GM18867 (cell line): ENCODE measurements around the gene RNF7.
"Not testable (repeated sequence)": the region's sequence is repeated elsewhere in the genome, so short reads cannot be mapped to it uniquely, and the experiment has no call there.

Experiments used
- ATAC-seq: cut with Tn5 transposase; IDR thresholded peaks from one replicate; pipeline ENCODE4 v1.9.1; 2021; ENCODE audit warnings: mild to moderate bottlenecking, moderate library complexity; ENCODE audit not compliant: unreplicated experiment

Gene RNF7

DNA sequence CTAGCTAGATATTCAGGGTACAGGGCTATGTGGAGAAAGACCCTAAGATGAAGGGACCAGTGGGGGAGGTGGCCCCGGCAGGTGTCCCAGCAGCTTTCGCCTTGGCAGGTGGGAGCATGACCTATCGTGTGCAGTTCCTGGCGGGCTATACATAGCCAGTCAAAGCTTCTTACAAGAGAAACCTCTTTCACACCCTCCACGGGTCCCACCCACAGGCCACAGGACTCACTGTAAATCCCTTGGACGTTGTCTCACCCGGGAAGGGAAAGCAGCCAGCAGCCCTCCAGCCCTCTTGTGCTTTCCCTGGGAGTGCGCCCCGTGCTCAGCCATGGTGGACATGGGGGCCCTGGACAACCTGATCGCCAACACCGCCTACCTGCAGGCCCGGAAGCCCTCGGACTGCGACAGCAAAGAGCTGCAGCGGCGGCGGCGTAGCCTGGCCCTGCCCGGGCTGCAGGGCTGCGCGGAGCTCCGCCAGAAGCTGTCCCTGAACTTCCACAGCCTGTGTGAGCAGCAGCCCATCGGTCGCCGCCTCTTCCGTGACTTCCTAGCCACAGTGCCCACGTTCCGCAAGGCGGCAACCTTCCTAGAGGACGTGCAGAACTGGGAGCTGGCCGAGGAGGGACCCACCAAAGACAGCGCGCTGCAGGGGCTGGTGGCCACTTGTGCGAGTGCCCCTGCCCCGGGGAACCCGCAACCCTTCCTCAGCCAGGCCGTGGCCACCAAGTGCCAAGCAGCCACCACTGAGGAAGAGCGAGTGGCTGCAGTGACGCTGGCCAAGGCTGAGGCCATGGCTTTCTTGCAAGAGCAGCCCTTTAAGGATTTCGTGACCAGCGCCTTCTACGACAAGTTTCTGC, 40.1 kb downstream of the RNF7 start:
- ATAC-seq: no peak

DNA sequence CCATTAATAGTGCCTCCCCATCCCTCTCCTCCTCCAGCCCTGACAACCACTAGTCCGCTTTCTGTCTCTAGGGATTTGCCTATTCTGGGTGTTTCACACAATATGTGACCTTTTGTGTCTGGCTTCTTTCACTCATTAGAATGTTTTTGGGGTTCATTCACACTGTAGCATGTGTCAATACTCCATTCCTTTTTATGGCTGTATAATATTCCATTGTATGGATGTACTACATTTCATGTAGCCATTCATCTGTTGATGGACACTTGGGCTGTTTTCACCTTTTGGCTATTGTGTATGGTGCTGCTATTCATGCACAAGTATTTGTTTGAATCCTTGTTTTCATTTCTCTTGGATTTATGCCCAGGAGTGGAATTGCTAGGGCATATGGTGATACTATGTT, 41.6 kb downstream of the RNF7 start:
- no peak for ATAC-seq

DNA sequence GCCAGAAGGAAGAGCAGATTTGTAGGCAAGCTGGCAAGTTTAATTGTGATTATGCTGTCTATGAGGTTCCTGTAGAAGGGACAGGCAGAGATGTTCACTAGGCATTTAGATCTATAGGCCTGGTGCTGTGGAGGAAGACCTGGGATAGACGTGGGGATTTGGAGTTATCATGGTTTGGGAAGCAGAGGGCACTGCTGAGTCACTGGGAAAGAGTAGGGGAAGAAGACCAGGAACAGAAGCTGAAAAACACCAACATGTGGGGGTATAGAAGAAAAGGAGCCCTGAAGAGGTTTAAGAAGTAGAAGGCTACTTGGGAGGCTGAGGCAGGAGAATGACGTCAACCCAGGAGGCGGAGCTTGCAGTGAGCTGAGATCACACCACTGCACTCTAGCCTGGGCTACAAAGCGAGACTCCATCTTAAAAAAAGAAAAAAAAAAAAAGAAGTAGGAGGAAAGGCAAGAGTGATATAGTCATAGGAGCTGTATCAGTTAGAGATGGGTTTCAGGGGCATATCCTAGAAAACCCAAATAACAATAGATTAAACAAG, 44.4 kb downstream of the RNF7 start:
- ATAC-seq: no peak

DNA sequence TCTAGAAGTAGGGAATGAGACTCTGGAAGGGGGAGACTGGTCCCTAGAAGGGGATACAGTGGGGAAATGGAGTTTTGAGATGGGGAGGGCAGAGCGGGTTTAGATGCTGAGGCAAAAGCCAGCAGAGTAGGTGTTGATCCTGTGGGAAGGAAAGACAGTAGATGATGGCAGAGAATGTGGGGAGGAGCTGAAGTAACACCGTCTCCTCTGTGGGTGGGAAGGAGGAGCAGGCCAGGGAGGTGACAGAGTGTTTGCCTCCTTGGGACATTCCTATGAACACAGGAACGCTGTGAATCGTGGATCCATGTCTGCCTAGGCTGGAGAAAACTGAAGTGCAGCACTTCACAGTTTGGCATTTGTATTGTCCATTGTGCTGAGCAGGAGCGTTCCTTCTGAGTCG, 45.5 kb downstream of the RNF7 start:
- no peak for ATAC-seq

DNA sequence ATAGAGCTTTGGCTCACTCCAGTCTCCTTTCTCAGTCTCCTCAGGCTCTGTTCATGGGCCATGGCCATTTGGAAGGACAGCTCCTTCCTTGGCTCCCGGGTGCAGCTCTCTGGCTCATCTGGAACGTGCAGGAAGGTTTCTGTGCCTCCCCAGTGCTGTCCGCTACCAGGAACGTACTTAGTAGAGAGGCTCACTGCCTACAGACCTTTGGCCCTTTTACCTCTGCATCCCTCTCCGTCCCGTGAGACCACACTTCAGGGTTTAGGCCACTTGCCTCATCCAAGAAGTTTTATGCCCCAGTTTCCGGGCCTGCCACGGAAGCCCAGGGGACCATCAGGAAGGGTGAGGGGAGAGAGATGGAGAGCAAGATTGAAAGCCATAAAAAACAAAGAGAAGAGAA, 46.0 kb downstream of the RNF7 start:
- no peak for ATAC-seq

DNA sequence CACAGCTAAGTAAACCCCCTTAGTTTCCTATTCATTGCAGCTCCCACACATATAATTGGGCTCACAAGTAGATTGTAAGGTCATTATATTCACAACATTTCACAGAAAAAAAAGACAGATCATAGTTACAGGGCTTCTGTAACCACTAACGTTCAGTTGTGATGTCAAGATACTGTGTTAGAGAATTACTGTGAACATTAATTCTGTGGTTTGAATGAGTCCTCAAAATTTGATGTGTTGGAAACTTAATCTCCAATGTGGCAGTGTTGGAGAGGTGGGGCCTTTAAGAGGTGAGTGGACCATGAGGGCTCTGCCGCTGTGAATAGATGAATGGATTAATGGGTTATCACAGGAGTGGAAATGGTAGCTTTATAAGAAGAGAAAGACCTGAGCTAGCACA, 46.4 kb downstream of the RNF7 start:
- no peak for ATAC-seq

DNA sequence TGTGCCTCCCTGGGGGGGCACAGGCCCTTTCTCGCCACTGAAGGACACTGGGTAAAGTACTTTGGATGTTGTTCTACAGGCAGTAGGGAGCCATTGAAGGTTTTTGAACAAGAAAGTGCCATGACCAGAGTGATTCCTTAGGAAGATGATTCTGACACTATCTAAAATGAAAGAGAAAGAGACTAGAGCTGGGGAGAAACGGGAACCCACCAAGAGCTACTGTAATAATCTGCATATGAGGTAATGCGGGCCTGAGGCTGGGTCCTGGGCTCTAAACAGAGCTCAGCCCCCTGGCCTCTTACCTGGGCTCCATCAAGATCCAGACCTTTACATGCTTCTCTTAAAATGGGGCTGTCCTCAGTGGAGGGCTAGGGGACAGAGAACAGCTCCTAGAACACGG, 50.1 kb downstream of the RNF7 start:
- peak; percentile 48 for ATAC-seq

DNA sequence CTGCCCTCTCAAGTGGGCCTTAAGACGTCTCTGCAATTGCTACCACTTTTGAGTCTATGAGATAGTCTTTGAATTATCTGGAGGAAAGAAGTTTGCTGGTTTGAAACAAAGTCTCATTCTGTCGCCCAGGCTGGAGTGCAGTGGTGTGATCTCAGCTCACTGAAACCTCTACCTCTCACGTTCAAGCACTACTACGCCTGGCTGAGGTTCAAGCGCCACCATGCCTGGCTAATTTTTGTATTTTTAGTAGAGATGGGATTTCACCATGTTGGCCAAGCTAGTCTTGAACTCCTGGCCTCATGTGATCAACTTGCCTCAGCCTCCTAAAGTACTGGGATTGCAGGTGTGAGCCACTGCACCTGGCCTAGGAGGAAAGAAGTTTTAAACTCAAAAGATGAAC, 50.7 kb downstream of the RNF7 start:
- not testable (repeated sequence) for ATAC-seq

DNA sequence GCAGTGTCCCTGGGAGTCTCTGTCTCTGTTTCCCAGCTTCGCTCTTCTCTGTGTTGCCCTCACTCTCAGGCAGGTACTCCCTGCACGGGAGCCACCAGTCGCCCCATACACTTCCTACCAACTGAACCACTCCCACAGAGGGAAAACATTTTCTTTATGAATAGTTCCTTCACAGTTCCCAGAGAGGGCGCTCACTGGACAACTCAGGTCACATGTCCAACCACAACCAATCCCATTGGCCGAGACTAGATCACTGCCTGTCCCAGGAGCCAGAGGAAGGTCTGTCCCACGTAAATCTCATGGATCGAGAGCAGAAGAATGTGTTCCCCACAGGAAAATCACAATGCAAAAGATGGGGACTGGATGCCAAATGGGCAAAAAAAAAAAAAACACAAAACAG, 51.2 kb downstream of the RNF7 start:
- ATAC-seq: no peak

DNA sequence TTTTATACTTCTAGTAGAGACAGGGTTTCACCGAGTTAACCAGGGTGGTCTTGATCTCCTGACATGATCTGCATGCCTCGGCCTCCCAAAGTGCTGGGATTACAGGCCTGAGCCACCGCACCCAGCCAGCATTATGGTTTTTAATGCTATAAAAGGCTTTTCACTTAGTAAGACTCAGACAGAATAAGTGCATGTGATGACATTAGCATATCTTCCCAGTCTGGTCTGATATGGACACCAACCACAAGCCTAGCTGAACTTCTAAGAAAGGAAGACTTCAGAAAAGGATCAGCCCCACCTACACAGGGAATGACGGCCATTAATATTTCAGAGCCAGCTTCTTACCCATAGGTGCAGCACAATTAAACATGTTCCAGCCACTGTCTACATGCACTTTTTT, 52.1 kb downstream of the RNF7 start:
- ATAC-seq: no peak

DNA sequence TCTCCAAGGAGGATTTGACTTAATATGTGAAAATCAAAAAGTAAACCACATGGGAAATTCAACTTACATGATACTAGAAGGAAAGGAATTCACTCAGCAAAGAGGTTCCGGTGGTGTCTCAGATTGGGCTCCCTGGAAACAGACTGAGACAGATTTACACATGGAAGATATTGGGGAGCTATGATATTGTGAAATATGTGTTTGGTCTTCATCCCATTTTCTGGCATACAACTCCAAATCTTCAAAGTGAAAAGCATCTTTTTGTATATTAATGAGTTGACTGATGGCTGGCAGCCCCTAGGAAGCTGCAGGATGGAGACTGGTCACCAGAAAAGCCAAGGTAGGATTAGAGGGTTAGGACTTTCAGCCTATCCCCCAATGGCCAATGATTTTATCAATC, 54.4 kb downstream of the RNF7 start:
- no peak for ATAC-seq

DNA sequence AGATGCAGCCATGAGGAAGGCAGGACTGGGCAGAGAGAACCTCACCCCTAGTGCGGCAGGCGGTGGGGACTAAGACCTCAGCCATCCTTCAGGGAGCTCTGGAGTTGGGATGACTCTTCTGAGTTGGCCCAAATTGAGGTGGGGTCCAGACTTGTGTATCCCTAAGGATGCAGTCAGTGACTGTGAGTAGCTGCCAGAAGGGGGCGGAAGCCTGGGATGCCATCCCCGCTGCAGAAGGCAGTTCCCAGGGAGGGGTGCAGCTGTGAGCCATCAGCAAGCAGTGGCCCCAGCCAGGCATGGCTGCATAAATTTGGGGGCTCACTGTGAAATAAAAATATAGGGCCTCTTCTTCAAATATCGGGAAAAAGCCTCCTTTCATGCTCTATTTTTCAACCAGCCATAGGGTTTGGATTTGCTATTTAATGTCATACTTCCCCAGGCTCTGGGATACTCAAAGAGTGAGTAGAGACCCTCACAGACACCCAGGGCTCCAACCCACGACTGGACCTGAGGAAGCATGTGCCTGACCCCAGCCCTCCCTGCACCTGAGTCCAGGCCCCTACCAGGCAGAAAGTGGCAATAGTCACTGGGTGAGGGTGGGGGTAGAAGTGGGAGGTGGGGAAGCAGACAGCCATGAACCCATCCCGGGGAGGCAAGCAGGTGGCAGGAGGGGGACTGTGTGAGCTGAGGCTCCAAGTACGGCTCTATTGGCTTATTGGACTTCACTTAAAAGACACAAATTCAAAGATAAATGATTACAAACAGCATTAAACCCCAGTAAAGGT, 55.6 kb downstream of the RNF7 start:
- ATAC-seq: no peak

DNA sequence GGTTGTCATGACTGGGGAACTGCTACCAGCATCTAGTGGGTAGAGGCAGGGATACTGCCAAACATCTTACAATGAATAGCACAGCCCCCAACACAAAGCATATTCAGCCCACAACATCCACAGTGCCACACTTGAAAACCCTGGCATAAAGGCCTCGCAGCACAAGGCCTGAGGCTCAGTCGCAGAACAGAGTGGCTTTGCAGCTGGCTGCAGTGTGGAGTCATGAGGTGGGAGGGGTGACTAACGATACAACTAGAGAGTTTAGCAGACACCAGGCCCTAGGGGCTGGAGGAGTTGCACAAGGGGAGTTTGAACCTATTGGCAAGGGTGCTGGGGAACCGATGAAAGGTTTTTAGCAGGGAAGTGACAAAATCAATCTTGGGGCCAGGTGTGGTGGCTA, 57.2 kb downstream of the RNF7 start:
- ATAC-seq: no peak

DNA sequence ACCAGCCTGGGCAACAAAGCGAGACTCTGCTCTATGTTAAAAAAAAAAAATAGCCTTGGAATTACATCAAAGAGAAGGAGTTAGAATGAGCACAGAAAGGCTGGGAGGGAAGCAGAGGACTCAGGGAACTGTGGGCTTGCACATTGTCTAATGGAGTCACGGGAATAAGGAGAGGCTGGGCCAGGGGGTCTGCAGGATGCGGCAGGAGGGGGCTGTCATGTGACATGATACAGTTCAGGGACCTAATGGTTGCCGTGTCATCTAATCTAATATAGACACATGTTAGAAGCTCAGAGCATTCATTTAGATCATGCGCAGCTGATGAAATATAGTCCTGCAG, 57.6 kb downstream of the RNF7 start:
- ATAC-seq: no peak

DNA sequence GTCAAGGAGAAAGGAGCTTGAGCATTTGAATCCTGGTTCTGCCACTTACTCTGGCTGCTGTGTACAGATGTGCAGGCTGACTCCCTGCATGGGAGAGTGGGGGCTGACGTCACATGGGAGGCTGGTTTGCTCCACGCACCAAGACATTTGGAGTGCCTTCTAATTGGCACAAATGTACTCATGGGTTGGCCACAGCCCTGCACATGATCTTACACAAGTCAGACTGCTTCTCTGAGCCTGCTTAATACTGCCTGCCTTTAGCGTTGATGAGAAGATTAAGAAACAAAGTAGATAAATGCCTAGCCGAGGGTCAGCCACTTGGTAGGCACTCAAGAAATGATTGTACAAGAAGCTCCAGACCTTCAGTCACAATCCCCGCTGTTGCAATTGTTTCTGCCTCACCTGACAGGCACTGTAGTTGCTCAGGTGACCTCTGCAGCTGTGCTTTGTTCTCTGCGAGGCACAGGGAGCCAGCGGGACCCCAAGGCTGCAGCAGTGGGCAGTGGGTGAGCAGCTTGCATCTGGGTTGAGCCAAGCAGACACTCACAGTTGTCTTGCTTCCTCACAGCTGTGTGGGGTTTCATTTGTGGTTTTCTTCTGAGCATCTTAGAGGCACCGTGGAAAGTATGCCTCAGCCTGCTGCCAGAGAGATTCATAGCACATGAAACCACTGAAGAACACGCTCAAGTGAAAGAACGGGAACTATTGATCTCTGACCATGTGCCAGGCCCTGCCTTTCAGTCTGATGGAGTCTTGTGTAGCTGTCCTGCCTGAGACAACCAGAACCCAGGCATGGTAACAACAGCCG, 58.2 kb downstream of the RNF7 start:
- ATAC-seq: peak; percentile 99
